ENCODE results near the gene HYAL2. TPM values are rescaled to one million over a fixed set of nuclear protein-coding genes. Genes with fewer than 3 reads are reported as not detected.
A peak's percentile ranks its signal among the peaks of the same experiment; 100 is the strongest.

HYAL2 gene
- total and polyA plus RNA-seq, 12 donors = 25.1 to 135 (median 39.0) TPM

DNA sequence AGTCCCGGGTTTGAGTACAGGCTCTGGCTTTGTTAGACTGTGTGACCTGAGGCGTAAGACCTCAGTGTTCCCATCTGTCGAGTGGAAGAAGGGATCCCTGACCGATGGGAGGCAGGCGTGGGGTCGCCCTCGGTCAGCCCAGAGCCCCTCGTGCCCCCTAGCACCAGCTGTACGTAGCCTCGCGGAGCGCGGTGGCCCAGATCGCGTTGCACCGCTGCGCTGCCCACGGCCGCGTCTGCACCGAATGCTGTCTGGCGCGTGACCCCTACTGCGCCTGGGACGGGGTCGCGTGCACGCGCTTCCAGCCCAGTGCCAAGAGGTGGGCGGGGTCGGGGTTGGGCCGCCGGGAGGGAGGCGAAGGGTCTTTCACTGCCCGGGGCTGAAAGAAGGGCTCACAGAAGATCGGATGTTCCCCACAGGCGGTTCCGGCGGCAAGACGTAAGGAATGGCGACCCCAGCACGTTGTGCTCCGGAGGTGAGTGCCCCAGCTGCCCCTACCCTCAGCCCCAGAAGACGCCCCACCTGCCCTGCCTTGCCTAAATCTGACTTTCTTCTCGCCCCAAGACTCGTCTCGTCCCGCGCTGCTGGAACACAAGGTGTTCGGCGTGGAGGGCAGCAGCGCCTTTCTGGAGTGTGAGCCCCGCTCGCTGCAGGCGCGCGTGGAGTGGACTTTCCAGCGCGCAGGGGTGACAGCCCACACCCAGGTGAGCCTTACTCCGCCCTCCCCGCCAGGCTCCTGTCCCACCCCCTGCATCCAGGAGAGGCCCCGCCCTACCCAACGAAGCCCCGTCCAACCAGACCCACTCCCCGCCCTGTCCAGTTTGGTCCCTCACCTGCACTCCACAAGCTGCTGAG, 47.2 kb downstream of the HYAL2 start:
- no peak overlapping the region for H3K27ac ChIP-seq
- peaks cover 0 to 47% (median 10%) of the 10 kb centered on the region in 7 donors for H3K27me3 ChIP-seq
- H3K4me3 ChIP-seq = no peak overlapping the region
- no peaks in the 10 kb centered on the region for H3K9me3 ChIP-seq
- DNase-seq = peak in 1 of 2 donors; percentile 17
- H3K4me1 ChIP-seq = peaks cover 6 to 59% (median 36%) of the 10 kb centered on the region in 9 donors
- peaks cover 0 to 8% (median 0%) of the 10 kb centered on the region in 9 donors for H3K36me3 ChIP-seq
- WGBS, 2 donors = 33 to 43% methylated on average over 64 to 65 of the region's 65 CpGs
- intact Hi-C loops (cut with DNase I) = loop anchor here in 4 of 10 donors (2.0 to 10.0 kb wide), 3 partner anchors 49 to 151 kb away; no protein-coding TSS in a partner anchor
- no peak for TF ChIP-seq CTCF (IDR thresholded peaks at IDR 0.05)
- no peak for ATAC-seq

DNA sequence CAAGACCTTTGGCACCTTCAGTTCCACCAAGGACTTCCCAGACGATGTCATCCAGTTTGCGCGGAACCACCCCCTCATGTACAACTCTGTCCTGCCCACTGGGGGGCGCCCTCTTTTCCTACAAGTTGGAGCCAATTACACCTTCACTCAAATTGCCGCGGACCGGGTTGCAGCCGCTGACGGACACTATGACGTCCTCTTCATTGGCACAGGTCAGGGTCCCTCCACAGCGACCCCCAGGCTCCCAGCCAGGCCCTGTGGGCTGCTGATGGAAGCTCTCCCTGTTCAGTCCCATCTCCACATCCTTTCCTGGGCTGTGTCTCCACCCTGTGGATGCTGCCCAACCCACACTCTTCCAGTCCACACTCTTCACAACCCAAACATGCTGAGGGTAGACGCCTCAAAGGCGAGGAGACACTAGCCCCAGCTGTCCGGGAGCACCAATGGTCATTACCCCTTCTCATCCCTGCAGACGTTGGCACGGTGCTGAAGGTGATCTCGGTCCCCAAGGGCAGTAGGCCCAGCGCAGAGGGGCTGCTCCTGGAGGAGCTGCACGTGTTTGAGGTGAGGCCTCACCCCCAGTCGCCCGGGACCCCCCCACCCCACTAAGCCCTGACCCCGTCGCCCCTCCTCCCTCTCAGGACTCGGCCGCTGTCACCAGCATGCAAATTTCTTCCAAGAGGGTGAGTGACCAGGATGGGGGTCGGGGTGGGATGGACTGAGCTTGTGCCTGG, 48.0 kb downstream of the HYAL2 start:
- H3K4me3 ChIP-seq = no peak overlapping the region
- peak in 1 of 2 donors; percentile 65 for DNase-seq

GRCh38 chr3:50273689-50274065, 48.9 kb downstream of the HYAL2 start:
- Histone ChIP-seq H3K9me3 (no peaks in the 10 kb centered on the region), H3K27me3 (peaks cover 0 to 47% (median 10%) of the 10 kb centered on the region in 7 donors), H3K4me1 (peaks cover 5 to 60% (median 39%) of the 10 kb centered on the region in 9 donors), H3K4me3 (peak overlapping the region in 9 of 10 donors; percentile 18 to 54 (median 38)), H3K36me3 (peaks cover 0 to 8% (median 0%) of the 10 kb centered on the region in 9 donors), H3K27ac (peak overlapping the region in 1 of 10 donors; percentile 41)
- TF ChIP-seq CTCF (IDR thresholded peaks at IDR 0.05) = no peak
- 48 to 66% methylated on average over 30 to 31 of the region's 31 CpGs for WGBS, 2 donors
- no peak for DNase-seq
- intact Hi-C loops (cut with DNase I) = loop anchor here (1.0 to 10.0 kb wide), 14 partner anchors 46 to 155 kb away; partner anchors contain the start of genes GNAT1 (in 1 of the 10) and HYAL2 (in 1 of the 10)
- ATAC-seq = peak in 1 of 8 donors; percentile 2

More for the DNA sequence above, 48.0 kb downstream of the HYAL2 start:
- peak; percentile 59 to 80 (median 73) for TF ChIP-seq CTCF (IDR thresholded peaks at IDR 0.05)
- no peaks in the 10 kb centered on the region for H3K9me3 ChIP-seq
- no peak overlapping the region for H3K27ac ChIP-seq
- H3K36me3 ChIP-seq = peaks cover 0 to 8% (median 0%) of the 10 kb centered on the region in 9 donors
- peak in 4 of 8 donors; percentile 6 to 32 (median 24) for ATAC-seq
- peaks cover 6 to 58% (median 36%) of the 10 kb centered on the region in 9 donors for H3K4me1 ChIP-seq
- peaks cover 0 to 47% (median 10%) of the 10 kb centered on the region in 7 donors for H3K27me3 ChIP-seq
- WGBS, 2 donors = 26 to 32% methylated on average over 26 of the region's 26 CpGs
- intact Hi-C loops (cut with DNase I) = loop anchor here in 7 of 10 donors (2.0 to 10.0 kb wide), 7 partner anchors 47 to 152 kb away; partner anchors contain the start of genes GNAT1 (in 1 of the 7) and HYAL2 (in 1 of the 7)

All from heart right ventricle (tissue), 16 donors.